ENCODE results near the gene OR2H1.

GRCh38 chr6:29447670-29448069, 9.3 kb upstream of the OR2H1 start:
- TF ChIP-seq CTCF (IDR thresholded peaks at IDR 0.05; ENCODE audit: low read depth, low read length) (no peak), POLR2A (IDR thresholded peaks at IDR 0.05; ENCODE audit: extremely low read depth, insufficient read length) (no peak), MAX (IDR thresholded peaks at IDR 0.05; ENCODE audit: low read depth, low read length) (no peak), MYC (IDR thresholded peaks at IDR 0.05; ENCODE audit: low read depth, low read length) (no peak)
